Heart left ventricle (tissue), 13 donors: Measurements from ENCODE around the gene TRIM38.

Source experiments
- CTCF ChIP-seq, 12 donors: fragments of 200-600 bp; sonication (generic) in 4 of 12; IDR thresholded peaks; one replicate each; pipeline versions ENCODE4 v1.5.0 to v1.8.0; 2018 to 2022; ENCODE audit warnings: antibody characterized with exemption in 12 of 12, mild to moderate bottlenecking in 5 of 12
- POLR2A ChIP-seq, 2 donors: fragments of 450-650 bp; IDR thresholded peaks; one replicate each; pipeline ENCODE4 v1.6.1; 2017; ENCODE audit warnings: antibody characterized with exemption in 2 of 2, mild to moderate bottlenecking in 2 of 2, moderate library complexity in 2 of 2
- donor health status: ischemic (EF 13 %, LVEDD 7.1; RV severe dilation, severe dysfunction).
- donor health status: DM: no; HTN: yes; CAD: no.
- donor health status: DM: no; HTN: no; CAD: no.
- donor health status: ischemic (EF 25% LVEDD 6.9; RV normal size, moderate dysfunction).
- donor health status: ischemic (EF 25% LVEDD 5.7; RV mildly dilated, moderate dysfunction).
- donor health status: ischemic (EF 35%, LVEDD 5.7; RV mildly dilated, moderate dysfunction).
- donor health status: nonischemic (EF 11% LVEDD 7.7; RV severe dilation, severe dysfunction).
- donor health status: DM: yes; HTN: yes; CAD: no.
- donor health status: PGD.
- donor health status: ischemic (EF 29% LVEDD 5.4; RV normal size, mild dysfunction).
- donor health status: nonischemic (EF 23%, LVEDD 6.1; RV moderate dilation, normal function).

DNA sequence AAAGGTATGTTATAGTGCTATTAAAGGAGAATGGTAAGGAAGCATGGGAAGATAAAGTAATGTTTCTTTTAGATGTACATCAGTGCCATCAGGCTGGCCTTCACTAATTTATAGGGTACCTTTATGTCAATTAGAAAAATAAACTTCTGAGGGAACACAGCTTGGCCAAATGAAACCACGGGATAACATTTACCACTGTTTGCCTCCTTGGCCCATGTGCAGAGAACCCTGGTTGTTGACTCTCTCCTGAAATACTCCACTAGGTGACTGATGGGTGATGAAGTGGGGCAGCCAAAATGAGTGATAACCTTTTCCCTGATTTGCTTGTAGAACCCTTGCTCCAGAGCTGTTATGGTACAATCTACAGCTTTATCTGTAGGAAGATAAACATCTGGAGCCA is 9.5 kb downstream of the TRIM38 start:
- TF ChIP-seq CTCF (IDR thresholded peaks at IDR 0.05) (no peak), POLR2A (IDR thresholded peaks at IDR 0.05) (no peak)
